ENCODE data around the gene MED28.

MED28 gene

GRCh38 chr4:17636696-17637622 is 22.5 kb downstream of the MED28 start:
- H3K36me3 ChIP-seq (replicated peaks; ENCODE audit: insufficient read depth, low read length): no peaks in the 10 kb centered on the region
- no peaks in the 10 kb centered on the region for H3K9me2 ChIP-seq (replicated peaks; ENCODE audit: insufficient read depth, low read length)
- H3K9ac ChIP-seq (ENCODE audit: low read length): no peak overlapping the region
- no peaks in the 10 kb centered on the region for H3K9me3 ChIP-seq (replicated peaks; ENCODE audit: insufficient read depth, low read length)
- no peaks in the 10 kb centered on the region for H3K4me1 ChIP-seq (ENCODE audit: low read length)
- no peak overlapping the region for H3K27ac ChIP-seq (ENCODE audit: low read length)
- H2AFZ ChIP-seq (ENCODE audit: low read length): no peak overlapping the region
- H3F3A ChIP-seq (ENCODE audit: insufficient read depth, low read length): no peaks in the 10 kb centered on the region
- TF ChIP-seq, protein P1, sequence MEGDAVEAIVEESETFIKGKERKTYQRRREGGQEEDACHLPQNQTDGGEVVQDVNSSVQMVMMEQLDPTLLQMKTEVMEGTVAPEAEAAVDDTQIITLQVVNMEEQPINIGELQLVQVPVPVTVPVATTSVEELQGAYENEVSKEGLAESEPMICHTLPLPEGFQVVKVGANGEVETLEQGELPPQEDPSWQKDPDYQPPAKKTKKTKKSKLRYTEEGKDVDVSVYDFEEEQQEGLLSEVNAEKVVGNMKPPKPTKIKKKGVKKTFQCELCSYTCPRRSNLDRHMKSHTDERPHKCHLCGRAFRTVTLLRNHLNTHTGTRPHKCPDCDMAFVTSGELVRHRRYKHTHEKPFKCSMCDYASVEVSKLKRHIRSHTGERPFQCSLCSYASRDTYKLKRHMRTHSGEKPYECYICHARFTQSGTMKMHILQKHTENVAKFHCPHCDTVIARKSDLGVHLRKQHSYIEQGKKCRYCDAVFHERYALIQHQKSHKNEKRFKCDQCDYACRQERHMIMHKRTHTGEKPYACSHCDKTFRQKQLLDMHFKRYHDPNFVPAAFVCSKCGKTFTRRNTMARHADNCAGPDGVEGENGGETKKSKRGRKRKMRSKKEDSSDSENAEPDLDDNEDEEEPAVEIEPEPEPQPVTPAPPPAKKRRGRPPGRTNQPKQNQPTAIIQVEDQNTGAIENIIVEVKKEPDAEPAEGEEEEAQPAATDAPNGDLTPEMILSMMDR (IDR thresholded peaks at IDR 0.05; ENCODE audit: low read length): peak; percentile 80
- no peak for TF ChIP-seq EZH2 (optimal IDR thresholded peaks at IDR 0.05; ENCODE audit: low read depth, low read length)
- H3K79me2 ChIP-seq (ENCODE audit: low read length): no peaks in the 10 kb centered on the region
- no peaks in the 10 kb centered on the region for H4K20me1 ChIP-seq (ENCODE audit: insufficient read depth, low read length)
- DNase-seq: peak; percentile 64
- no peak overlapping the region for H3K4me2 ChIP-seq (ENCODE audit: low read depth, low read length)
- no peaks in the 10 kb centered on the region for H3K27me3 ChIP-seq (replicated peaks; ENCODE audit: insufficient read depth, low read length)
- H3K4me3 ChIP-seq (ENCODE audit: low read length): no peak overlapping the region

DNA sequence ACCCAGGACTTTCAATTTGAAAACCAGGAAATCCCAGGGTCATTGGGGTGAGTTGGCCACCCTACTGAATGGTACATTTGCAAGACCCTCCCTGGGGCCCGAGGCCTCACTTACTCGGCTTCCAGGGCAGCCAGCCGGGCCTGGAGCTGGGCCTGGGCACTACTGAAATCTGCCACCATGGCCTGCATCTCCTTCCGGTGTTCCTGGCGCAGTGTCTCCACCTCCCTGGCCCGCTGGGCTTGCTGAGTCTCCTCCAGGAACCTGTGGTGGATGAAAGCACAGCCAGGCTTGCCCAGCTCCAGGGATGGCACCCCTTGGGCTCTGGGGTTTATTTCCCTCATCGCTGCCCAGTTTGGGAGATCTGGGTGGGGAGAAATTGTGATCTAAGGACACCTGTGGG is 24.7 kb downstream of the MED28 start:
- Histone ChIP-seq H4K20me1 (ENCODE audit: insufficient read depth, low read length) (no peaks in the 10 kb centered on the region), H3K4me1 (ENCODE audit: low read length) (no peaks in the 10 kb centered on the region), H3K36me3 (replicated peaks; ENCODE audit: insufficient read depth, low read length) (no peaks in the 10 kb centered on the region), H3K9me3 (replicated peaks; ENCODE audit: insufficient read depth, low read length) (no peaks in the 10 kb centered on the region), H3F3A (ENCODE audit: insufficient read depth, low read length) (no peaks in the 10 kb centered on the region), H3K4me3 (ENCODE audit: low read length) (no peak overlapping the region), H3K4me2 (ENCODE audit: low read depth, low read length) (no peak overlapping the region), H3K9ac (ENCODE audit: low read length) (no peak overlapping the region), H3K27me3 (replicated peaks; ENCODE audit: insufficient read depth, low read length) (no peaks in the 10 kb centered on the region), H3K9me2 (replicated peaks; ENCODE audit: insufficient read depth, low read length) (no peaks in the 10 kb centered on the region), H2AFZ (ENCODE audit: low read length) (no peak overlapping the region), H3K27ac (ENCODE audit: low read length) (no peak overlapping the region), H3K79me2 (ENCODE audit: low read length) (no peaks in the 10 kb centered on the region)
- no peak for DNase-seq
- TF ChIP-seq EZH2 (optimal IDR thresholded peaks at IDR 0.05; ENCODE audit: low read depth, low read length) (no peak), EZH2phosphoT487 (IDR thresholded peaks at IDR 0.05; ENCODE audit: low read length) (no peak)
- TF ChIP-seq, protein P1 (IDR thresholded peaks at IDR 0.05; ENCODE audit: low read length): no peak

DNA sequence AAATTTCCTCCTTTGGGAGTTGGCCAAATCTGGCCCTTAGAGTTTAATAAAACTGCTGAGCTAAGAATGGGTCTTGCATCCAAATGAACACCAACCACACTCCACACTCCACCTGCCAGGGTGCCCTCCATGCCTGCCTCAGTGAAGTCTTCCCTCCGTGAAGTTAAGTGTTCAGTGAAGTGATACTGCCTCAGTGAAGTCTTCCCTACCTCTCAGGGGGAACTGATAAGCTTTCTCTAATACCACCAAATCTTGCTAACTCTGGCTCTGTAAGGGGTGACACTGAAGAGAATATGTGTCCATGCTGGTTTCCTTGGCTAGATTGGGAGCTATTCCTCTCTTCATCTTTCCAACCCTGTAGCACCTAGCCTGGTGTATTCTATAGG is 27.9 kb downstream of the MED28 start:
- no peak overlapping the region for H3K4me2 ChIP-seq (ENCODE audit: low read depth, low read length)
- no peak overlapping the region for H3K4me3 ChIP-seq (ENCODE audit: low read length)
- no peaks in the 10 kb centered on the region for H3K79me2 ChIP-seq (ENCODE audit: low read length)
- no peaks in the 10 kb centered on the region for H3K9me3 ChIP-seq (replicated peaks; ENCODE audit: insufficient read depth, low read length)
- H3F3A ChIP-seq (ENCODE audit: insufficient read depth, low read length): no peaks in the 10 kb centered on the region
- DNase-seq: no peak
- TF ChIP-seq EZH2 (optimal IDR thresholded peaks at IDR 0.05; ENCODE audit: low read depth, low read length) (no peak), EZH2phosphoT487 (IDR thresholded peaks at IDR 0.05; ENCODE audit: low read length) (no peak)
- TF ChIP-seq, protein P1 (IDR thresholded peaks at IDR 0.05; ENCODE audit: low read length): no peak
- H3K27ac ChIP-seq (ENCODE audit: low read length): no peak overlapping the region
- no peaks in the 10 kb centered on the region for H3K4me1 ChIP-seq (ENCODE audit: low read length)
- no peaks in the 10 kb centered on the region for H3K36me3 ChIP-seq (replicated peaks; ENCODE audit: insufficient read depth, low read length)
- H4K20me1 ChIP-seq (ENCODE audit: insufficient read depth, low read length): no peaks in the 10 kb centered on the region
- H3K27me3 ChIP-seq (replicated peaks; ENCODE audit: insufficient read depth, low read length): no peaks in the 10 kb centered on the region
- H3K9ac ChIP-seq (ENCODE audit: low read length): no peak overlapping the region
- no peaks in the 10 kb centered on the region for H3K9me2 ChIP-seq (replicated peaks; ENCODE audit: insufficient read depth, low read length)
- H2AFZ ChIP-seq (ENCODE audit: low read length): no peak overlapping the region

Data from MM.1S (cell line).